ENCODE data around the gene SCD. TPM values are rescaled to one million over a fixed set of nuclear protein-coding genes. Genes with fewer than 3 reads are reported as not detected.

The SCD gene
- total RNA-seq, 1 experiment from 2014 or later, result 652 TPM

DNA sequence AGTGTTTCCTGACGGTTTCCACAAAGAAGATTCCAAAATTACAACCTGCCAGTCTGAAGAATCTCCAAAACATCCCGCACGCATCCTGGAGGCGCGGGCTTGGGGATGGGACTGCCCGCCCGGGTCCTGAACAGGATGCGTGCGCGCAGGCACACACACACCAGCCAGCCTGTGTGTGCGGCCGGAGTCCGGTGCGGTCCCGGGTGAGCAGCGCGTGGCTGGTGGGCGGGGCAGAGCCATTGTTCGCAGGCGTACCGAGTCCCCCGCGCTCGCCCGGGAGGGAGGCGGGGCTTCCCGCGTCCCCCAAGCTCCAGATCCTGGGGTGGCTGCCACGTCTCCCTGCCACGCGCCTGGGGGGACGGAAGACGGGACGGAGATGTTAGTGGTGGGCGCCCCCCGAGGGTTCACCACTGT, 675 bp upstream of the SCD start:
- H3K4me3 ChIP-seq (replicated peaks in 1 of 2; ENCODE audit: low read depth in 1 of 2, low read length in 2 of 2), result peak overlapping the region; percentile 92
- DNase-seq (ENCODE audit: low read depth, low spot score), result peak; percentile 48
- H3K9me2 ChIP-seq (ENCODE audit: insufficient read depth), result no peaks in the 10 kb centered on the region
- no peaks in the 10 kb centered on the region for H4K20me1 ChIP-seq (ENCODE audit: insufficient read depth)
- ATAC-seq, result peak; percentile 70
- H3K27me3 ChIP-seq (ENCODE audit: insufficient read depth, low read length), result no peaks in the 10 kb centered on the region
- H3K27ac ChIP-seq (ENCODE audit: low read depth, low read length), result peak overlapping the region; percentile 96
- H3K9ac ChIP-seq (ENCODE audit: low read length), result peak overlapping the region; percentile 84
- no TSS peak for BruUV-seq (replicated peaks)
- H3K36me3 ChIP-seq (ENCODE audit: control insufficient read depth in 1 of 2, insufficient read depth in 2 of 2, low read length in 2 of 2), result peaks cover 31 to 34% of the 10 kb centered on the region in 2 experiments
- no peak overlapping the region for H2AFZ ChIP-seq (ENCODE audit: low read depth, low read length, poor library complexity, severe bottlenecking)
- intact Hi-C loops (cut with micrococcal nuclease), result loop anchor here (1.0 to 10.0 kb wide), 2 partner anchors 27 to 668 kb away; no protein-coding TSS in a partner anchor
- peaks cover 44 to 55% of the 10 kb centered on the region in 2 experiments for H3K4me1 ChIP-seq (ENCODE audit: control insufficient read depth in 1 of 2, insufficient read depth in 2 of 2, low read length in 2 of 2)
- TF ChIP-seq, protein P1, sequence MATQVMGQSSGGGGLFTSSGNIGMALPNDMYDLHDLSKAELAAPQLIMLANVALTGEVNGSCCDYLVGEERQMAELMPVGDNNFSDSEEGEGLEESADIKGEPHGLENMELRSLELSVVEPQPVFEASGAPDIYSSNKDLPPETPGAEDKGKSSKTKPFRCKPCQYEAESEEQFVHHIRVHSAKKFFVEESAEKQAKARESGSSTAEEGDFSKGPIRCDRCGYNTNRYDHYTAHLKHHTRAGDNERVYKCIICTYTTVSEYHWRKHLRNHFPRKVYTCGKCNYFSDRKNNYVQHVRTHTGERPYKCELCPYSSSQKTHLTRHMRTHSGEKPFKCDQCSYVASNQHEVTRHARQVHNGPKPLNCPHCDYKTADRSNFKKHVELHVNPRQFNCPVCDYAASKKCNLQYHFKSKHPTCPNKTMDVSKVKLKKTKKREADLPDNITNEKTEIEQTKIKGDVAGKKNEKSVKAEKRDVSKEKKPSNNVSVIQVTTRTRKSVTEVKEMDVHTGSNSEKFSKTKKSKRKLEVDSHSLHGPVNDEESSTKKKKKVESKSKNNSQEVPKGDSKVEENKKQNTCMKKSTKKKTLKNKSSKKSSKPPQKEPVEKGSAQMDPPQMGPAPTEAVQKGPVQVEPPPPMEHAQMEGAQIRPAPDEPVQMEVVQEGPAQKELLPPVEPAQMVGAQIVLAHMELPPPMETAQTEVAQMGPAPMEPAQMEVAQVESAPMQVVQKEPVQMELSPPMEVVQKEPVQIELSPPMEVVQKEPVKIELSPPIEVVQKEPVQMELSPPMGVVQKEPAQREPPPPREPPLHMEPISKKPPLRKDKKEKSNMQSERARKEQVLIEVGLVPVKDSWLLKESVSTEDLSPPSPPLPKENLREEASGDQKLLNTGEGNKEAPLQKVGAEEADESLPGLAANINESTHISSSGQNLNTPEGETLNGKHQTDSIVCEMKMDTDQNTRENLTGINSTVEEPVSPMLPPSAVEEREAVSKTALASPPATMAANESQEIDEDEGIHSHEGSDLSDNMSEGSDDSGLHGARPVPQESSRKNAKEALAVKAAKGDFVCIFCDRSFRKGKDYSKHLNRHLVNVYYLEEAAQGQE (IDR thresholded peaks at IDR 0.05; ENCODE audit: low read depth), result no peak
- TF ChIP-seq TCF7L2 (IDR thresholded peaks at IDR 0.05; ENCODE audit: borderline replicate concordance, extremely low read depth, insufficient read depth, insufficient read length) (no peak), ELF1 (IDR thresholded peaks at IDR 0.05; ENCODE audit: borderline replicate concordance, low read depth) (no peak), YY1 (IDR thresholded peaks at IDR 0.05; ENCODE audit: extremely low read depth, insufficient replicate concordance, low read depth, low read length) (peak; percentile 12), POLR2AphosphoS5 (IDR thresholded peaks at IDR 0.05; ENCODE audit: low read depth, low read length) (peak; percentile 56), JUND (IDR thresholded peaks at IDR 0.05) (no peak), EZH2 (IDR thresholded peaks at IDR 0.05) (no peak)
- ChIA-PET CTCF (interaction anchor here (0.9 to 4.1 kb wide), 9 partner anchors 10 to 172 kb away, joined by 3 to 27 read pairs (median 5); no protein-coding TSS in a partner anchor), POLR2A (interaction anchor here (0.7 to 4.5 kb wide), 6 partner anchors 19 to 81 kb away, joined by 3 to 52 read pairs (median 8); no protein-coding TSS in a partner anchor), RAD21 (ENCODE audit: low non-redundant PET in 1 of 2, low total read pairs in 2 of 2, uncharacterized antibody in 2 of 2, unreplicated experiment in 2 of 2) (interaction anchor here (0.7 to 2.7 kb wide), 9 partner anchors 24 to 186 kb away, joined by 3 to 16 read pairs (median 6); no protein-coding TSS in a partner anchor)
- no peaks in the 10 kb centered on the region for H3K9me3 ChIP-seq (ENCODE audit: control insufficient read depth in 1 of 2, insufficient read depth in 1 of 2, low read depth in 1 of 2, low read length in 2 of 2)
- peaks cover 44% of the 10 kb centered on the region for H3K79me2 ChIP-seq (ENCODE audit: insufficient read depth, low read length)
- H3K4me2 ChIP-seq (ENCODE audit: low read length), result peak overlapping the region; percentile 95
